K562 (cell line): ENCODE results near the gene C1orf21.

Experiments used
- ATF1 ChIP-seq, 2 experiments: fragments of 450-650 bp in 1 of 2; IDR thresholded peaks; 2 replicates each; pipeline ENCODE4 v1.6.1; 2016; ENCODE audit warnings: missing compliant biosample characterization in 1 of 2, missing genetic modification characterization in 1 of 2
- BHLHE40 ChIP-seq: IDR thresholded peaks from 2 replicates; pipeline ENCODE4 v1.6.1; 2011; ENCODE audit warnings: low read length, improper control_type of control experiment
- ELF2 ChIP-seq: fragments of 250-450 bp; sonication (Bioruptor Pico); IDR thresholded peaks from 2 replicates; pipeline ENCODE4 v1.5.0; 2021; ENCODE audit warnings: mild to moderate bottlenecking
- EZH2 ChIP-seq: IDR thresholded peaks from 2 replicates; pipeline ENCODE4 v1.6.1; 2012; ENCODE audit warnings: low read depth, mild to moderate bottlenecking, inconsistent platforms, low read length, borderline replicate concordance
- NR2C2 ChIP-seq, 2 experiments: fragments of 200-800 bp in 1 of 2; sonication (Bioruptor generic) in 1 of 2; sonication (generic) in 1 of 2; formaldehyde crosslinking in 1 of 2; IDR thresholded peaks; 2 replicates each; pipeline versions ENCODE4 v1.6.1 to v1.8.0; 2016 to 2022; ENCODE audit warnings: mild to moderate bottlenecking in 1 of 2, missing compliant biosample characterization in 1 of 2, missing genetic modification characterization in 1 of 2, missing genetic modification reagents in 1 of 2
- POLR2AphosphoS5 ChIP-seq: IDR thresholded peaks from 2 replicates; pipeline ENCODE4 v1.6.1; 2011; ENCODE audit warnings: mild to moderate bottlenecking, low read depth, low read length, moderate library complexity; ENCODE audit not compliant: control insufficient read depth, insufficient read depth
- PTRF ChIP-seq: fragments of 450-650 bp; IDR thresholded peaks from 2 replicates; pipeline ENCODE4 v1.6.1; 2016; ENCODE audit warnings: mild to moderate bottlenecking, missing genetic modification characterization, missing compliant biosample characterization
- ZC3H4 ChIP-seq: sonication (generic); formaldehyde crosslinking; IDR thresholded peaks from 2 replicates; pipeline ENCODE4 v1.9.0; 2021; ENCODE audit warnings: missing genetic modification reagents, borderline replicate concordance
- ZNF707 ChIP-seq: fragments of 250-450 bp; sonication (Bioruptor Pico); conservative IDR thresholded peaks from 2 replicates; pipeline ENCODE4 v1.8.0; 2022; ENCODE audit warnings: inconsistent platforms, mild to moderate bottlenecking, moderate library complexity
- ZSCAN29 ChIP-seq: fragments of 450-650 bp; IDR thresholded peaks from 2 replicates; pipeline ENCODE4 v1.6.1; 2017
- ZZZ3 ChIP-seq: fragments of 450-650 bp; IDR thresholded peaks from 2 replicates; pipeline ENCODE4 v1.6.1; 2016; ENCODE audit warnings: antibody characterized with exemption, mild to moderate bottlenecking, moderate library complexity
- TF ChIP-seq, protein P1 (sequence below), 3 experiments: IDR thresholded peaks in 2 of 3; conservative IDR thresholded peaks in 1 of 3; 2 replicates each; pipeline ENCODE4 v1.5.1; 2011 to 2012; ENCODE audit warnings: low read length in 3 of 3, mild to moderate bottlenecking in 3 of 3, control low read depth in 2 of 3, improper control_type of control experiment in 1 of 3, inconsistent platforms in 1 of 3, low read depth in 1 of 3, mixed read lengths in 1 of 3, moderate library complexity in 1 of 3; ENCODE audit not compliant: insufficient read depth in 2 of 3

DNA sequence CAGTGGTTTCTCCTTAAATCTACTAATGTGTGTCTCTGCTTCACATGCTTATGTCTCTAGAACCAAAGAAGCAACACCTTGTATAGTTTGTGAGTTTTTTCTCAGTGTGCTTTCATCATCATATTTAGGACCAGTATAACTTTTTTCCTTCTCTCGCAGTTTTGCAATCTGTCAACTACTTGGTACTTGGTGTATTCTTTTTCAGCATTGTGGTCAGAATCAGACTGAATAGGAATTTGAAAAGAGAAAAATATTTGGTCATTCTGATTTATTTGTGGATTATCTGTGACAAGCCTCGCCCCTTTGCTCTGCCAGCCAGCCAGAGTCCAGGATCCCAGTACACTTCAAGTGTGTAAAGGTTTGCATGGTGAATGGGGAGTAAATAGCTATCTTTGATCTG is 122.3 kb downstream of the C1orf21 start:
- TF ChIP-seq EZH2 (no peak), ATF1 (CRISPR knock-in tag; IDR thresholded peaks at IDR 0.05) (no peak), ATF1 (tag; IDR thresholded peaks at IDR 0.05) (no peak), ZC3H4 (no peak), NR2C2 (CRISPR knock-in tag; IDR thresholded peaks at IDR 0.05) (no peak), NR2C2 (tag; IDR thresholded peaks at IDR 0.05) (no peak), ELF2 (CRISPR knock-in tag) (no peak), ZZZ3 (no peak), ZSCAN29 (no peak), ZNF707 (no peak), PTRF (no peak), BHLHE40 (no peak), POLR2AphosphoS5 (no peak)
- TF ChIP-seq, protein P1, sequence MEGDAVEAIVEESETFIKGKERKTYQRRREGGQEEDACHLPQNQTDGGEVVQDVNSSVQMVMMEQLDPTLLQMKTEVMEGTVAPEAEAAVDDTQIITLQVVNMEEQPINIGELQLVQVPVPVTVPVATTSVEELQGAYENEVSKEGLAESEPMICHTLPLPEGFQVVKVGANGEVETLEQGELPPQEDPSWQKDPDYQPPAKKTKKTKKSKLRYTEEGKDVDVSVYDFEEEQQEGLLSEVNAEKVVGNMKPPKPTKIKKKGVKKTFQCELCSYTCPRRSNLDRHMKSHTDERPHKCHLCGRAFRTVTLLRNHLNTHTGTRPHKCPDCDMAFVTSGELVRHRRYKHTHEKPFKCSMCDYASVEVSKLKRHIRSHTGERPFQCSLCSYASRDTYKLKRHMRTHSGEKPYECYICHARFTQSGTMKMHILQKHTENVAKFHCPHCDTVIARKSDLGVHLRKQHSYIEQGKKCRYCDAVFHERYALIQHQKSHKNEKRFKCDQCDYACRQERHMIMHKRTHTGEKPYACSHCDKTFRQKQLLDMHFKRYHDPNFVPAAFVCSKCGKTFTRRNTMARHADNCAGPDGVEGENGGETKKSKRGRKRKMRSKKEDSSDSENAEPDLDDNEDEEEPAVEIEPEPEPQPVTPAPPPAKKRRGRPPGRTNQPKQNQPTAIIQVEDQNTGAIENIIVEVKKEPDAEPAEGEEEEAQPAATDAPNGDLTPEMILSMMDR (IDR thresholded peaks at IDR 0.05 in 2 of 3, conservative IDR thresholded peaks at IDR 0.05 in 1 of 3; ENCODE audit: insufficient read depth in 2 of 3, low read depth in 1 of 3, low read length in 3 of 3) = no peak
